SK-N-SH (cell line): ENCODE measurements around the gene COL2A1. TPM values are rescaled to one million over a fixed set of nuclear protein-coding genes. Genes with fewer than 3 reads are reported as not detected.

ENCODE experiments used
- CTCF ChIA-PET: fragments of 300-600, 350-600 bp; formaldehyde crosslinking; extraction: SDS; loops from one replicate; lab custom pipeline; 2021; lab: Yijun Ruan, JAX
- POLR2A ChIA-PET: fragments of 350-600 bp; sonication (Branson Sonifier 250); formaldehyde crosslinking; extraction: SDS; loops from one replicate; lab custom pipeline; 2020; ENCODE audit warnings: antibody characterized with exemption, inconsistent platforms; lab: Yijun Ruan, JAX
- DNase-seq: peaks from one replicate; pipeline ENCODE4 v3.0.0; 2012
- H2AFZ ChIP-seq: fragments of 200-600 bp; sonication (generic); 2 replicates; pipeline ENCODE4 v1.8.1; 2016; ENCODE audit warnings: antibody characterized with exemption, mild to moderate bottlenecking, low read depth
- H3F3A ChIP-seq: fragments of 200-600 bp; sonication (generic); replicated peaks from 2 replicates; pipeline ENCODE3; 2016; ENCODE audit warnings: antibody characterized with exemption, mild to moderate bottlenecking; ENCODE audit not compliant: insufficient read depth
- H3K27ac ChIP-seq, 2 experiments: fragments of 200-500 bp in 1 of 2; fragments of 200-600 bp in 1 of 2; sonication (Bioruptor generic) in 1 of 2; sonication (generic), shearing (Covaris generic) in 1 of 2; 2 replicates each; pipeline versions ENCODE4 v1.5.1 to v1.6.1; 2014 to 2016; ENCODE audit warnings: low read depth in 2 of 2, inconsistent platforms in 1 of 2, low read length in 1 of 2, mild to moderate bottlenecking in 1 of 2, mixed read lengths in 1 of 2
- H3K27me3 ChIP-seq: fragments of 200-600 bp; sonication (generic), shearing (Covaris generic); 2 replicates; pipeline ENCODE4 v1.6.1; 2016; ENCODE audit warnings: mixed run types; ENCODE audit not compliant: insufficient read depth
- H3K36me3 ChIP-seq, 2 experiments: fragments of 200-500 bp in 1 of 2; fragments of 200-600 bp in 1 of 2; sonication (Bioruptor generic) in 1 of 2; sonication (generic) in 1 of 2; replicated peaks in 1 of 2; 2 replicates each; pipeline versions ENCODE3 to v1.5.1; 2014 to 2016; ENCODE audit warnings: low read length in 1 of 2, mild to moderate bottlenecking in 1 of 2; ENCODE audit not compliant: insufficient read depth in 2 of 2, control insufficient read depth in 1 of 2
- H3K4me1 ChIP-seq, 2 experiments: fragments of 200-500 bp in 1 of 2; fragments of 200-600 bp in 1 of 2; sonication (Bioruptor generic) in 1 of 2; sonication (generic), shearing (Covaris generic) in 1 of 2; 2 replicates each; pipeline versions ENCODE4 v1.5.1 to v1.6.1; 2014 to 2016; ENCODE audit warnings: low read depth in 1 of 2, low read length in 1 of 2, mixed run types in 1 of 2; ENCODE audit not compliant: insufficient read depth in 2 of 2, control insufficient read depth in 1 of 2
- H3K4me2 ChIP-seq: fragments of 200-600 bp; sonication (generic), shearing (Covaris generic); 2 replicates; pipeline ENCODE4 v1.6.1; 2017; ENCODE audit warnings: mixed run types
- H3K4me3 ChIP-seq, 2 experiments: fragments of 200-500 bp in 1 of 2; fragments of 200-600 bp in 1 of 2; sonication (Bioruptor generic) in 1 of 2; sonication (generic), shearing (Covaris generic) in 1 of 2; 2 replicates each; pipeline versions ENCODE4 v1.5.1 to v1.8.1; 2014 to 2016; ENCODE audit warnings: low read depth in 2 of 2, inconsistent platforms in 1 of 2, low read length in 1 of 2, mild to moderate bottlenecking in 1 of 2, mixed read lengths in 1 of 2, moderate library complexity in 1 of 2
- H3K79me2 ChIP-seq: fragments of 200-600 bp; sonication (generic); 2 replicates; pipeline ENCODE4 v1.8.1; 2017; ENCODE audit warnings: mild to moderate bottlenecking; ENCODE audit not compliant: insufficient read depth
- H3K9ac ChIP-seq: fragments of 200-600 bp; sonication (generic); 2 replicates; pipeline ENCODE4 v1.6.1; 2017; ENCODE audit warnings: mixed run types
- H3K9me2 ChIP-seq: fragments of 200-600 bp; sonication (generic); 2 replicates; pipeline ENCODE4 v1.6.1; 2017; ENCODE audit warnings: mixed run types
- H3K9me3 ChIP-seq: fragments of 200-600 bp; sonication (generic); 2 replicates; pipeline ENCODE4 v1.6.1; 2017; ENCODE audit warnings: mixed run types, mild to moderate bottlenecking, moderate library complexity
- H4K20me1 ChIP-seq: fragments of 200-600 bp; sonication (generic); 2 replicates; pipeline ENCODE4 v1.6.1; 2017; ENCODE audit warnings: mild to moderate bottlenecking, mixed run types; ENCODE audit not compliant: insufficient read depth
- CHD2 ChIP-seq: fragments of 150-350 bp; IDR thresholded peaks from 2 replicates; pipeline ENCODE4 v1.6.1; 2018; ENCODE audit warnings: low read length; ENCODE audit not compliant: partially characterized antibody
- ELF1 ChIP-seq: IDR thresholded peaks from 2 replicates; pipeline ENCODE4 v1.4.0; 2012
- FOSL2 ChIP-seq: IDR thresholded peaks from 2 replicates; pipeline ENCODE4 v1.4.0; 2012; ENCODE audit warnings: low read depth, mild to moderate bottlenecking, moderate library complexity, borderline replicate concordance
- MAX ChIP-seq: IDR thresholded peaks from 2 replicates; pipeline ENCODE4 v1.4.0; 2012; ENCODE audit warnings: low read depth
- NRF1 ChIP-seq: IDR thresholded peaks from 2 replicates; pipeline ENCODE4 v1.6.1; 2012; ENCODE audit warnings: low read depth, mild to moderate bottlenecking, low read length
- RAD21 ChIP-seq: IDR thresholded peaks from 2 replicates; pipeline ENCODE4 v1.6.1; 2012; ENCODE audit warnings: mild to moderate bottlenecking, low read length
- REST ChIP-seq: IDR thresholded peaks from 2 replicates; pipeline ENCODE4 v1.6.1; 2012; ENCODE audit warnings: mild to moderate bottlenecking, low read depth, low read length, moderate library complexity
- SMC3 ChIP-seq: IDR thresholded peaks from 2 replicates; pipeline ENCODE4 v1.6.1; 2012; ENCODE audit warnings: low read depth, low read length, improper control_type of control experiment
- TAF1 ChIP-seq: IDR thresholded peaks from 2 replicates; pipeline ENCODE4 v1.6.1; 2012; ENCODE audit warnings: low read depth, mild to moderate bottlenecking, low read length, moderate library complexity, borderline replicate concordance
- TEAD4 ChIP-seq: IDR thresholded peaks from 2 replicates; pipeline ENCODE4 v1.4.0; 2012; ENCODE audit warnings: mild to moderate bottlenecking, borderline replicate concordance; ENCODE audit not compliant: insufficient read depth
- WGBS: methylation state at CpG from one replicate; pipeline ENCODE4 v1.1.6; 2017; ENCODE audit warnings: low lambda C conversion rate; 5-methylcytosine and 5-hydroxymethylcytosine counted together
- polyA plus RNA-seq, 3 experiments: library from polyadenylated mRNA; depleted of rRNA; stranded (reverse); fragments of >200 nt; gene quantifications; 2 replicates each; pipeline ENCODE4 v1.2.3, GENCODE V29; 2012

Gene COL2A1
- polyA plus RNA-seq, 1 of the 3 experiments (the other 2 are of a cell fraction): 0.02 TPM

GRCh38 chr12:47927346-47927745 is 76.9 kb downstream of the COL2A1 start:
- H3K36me3 ChIP-seq: no peaks in the 10 kb centered on the region
- 12% methylated on average over 3 of the region's 3 CpGs for WGBS
- POLR2A ChIA-PET: no interaction called here
- no peaks in the 10 kb centered on the region for H3K4me1 ChIP-seq
- H3K9me2 ChIP-seq: no peaks in the 10 kb centered on the region
- H3K79me2 ChIP-seq: no peaks in the 10 kb centered on the region
- peaks cover 6% of the 10 kb centered on the region; the same call in 1 of the 2 replicates for H3K27me3 ChIP-seq
- no peak for TF ChIP-seq REST
- TF ChIP-seq TAF1: no peak
- no peak for TF ChIP-seq MAX
- TF ChIP-seq NRF1: no peak
- TF ChIP-seq FOSL2: no peak
- no peak for TF ChIP-seq ELF1
- no peak for TF ChIP-seq CHD2
- no peak for TF ChIP-seq RAD21
- TF ChIP-seq SMC3: no peak
- TF ChIP-seq TEAD4: no peak
- TF ChIP-seq, all 33 proteins: peak for 0
- DNase-seq: no peak
- Histone ChIP-seq H3F3A (no peaks in the 10 kb centered on the region), H3K9ac (no peak overlapping the region), H3K4me3 (no peak overlapping the region), H4K20me1 (no peaks in the 10 kb centered on the region), H3K27ac (no peak overlapping the region), H3K4me2 (no peak overlapping the region), H2AFZ (no peak overlapping the region), H3K9me3 (no peaks in the 10 kb centered on the region)
- CTCF ChIA-PET: interaction anchor here (0.8 to 2.8 kb wide), 4 partner anchors 15 to 34 kb away, joined by 3 to 14 read pairs (median 4); partner anchors contain the start of gene VDR

Other genes starting within 250 kb of the COL2A1 start
- 0.90 and 0.93 TPM in 2 replicates for gene RAPGEF3, start 245.6 kb downstream of the COL2A1 start, polyA plus RNA-seq (2012; rRNA removed)
- 7.3 and 8.1 TPM in 2 replicates for gene SLC48A1, start 231.2 kb downstream of the COL2A1 start, polyA plus RNA-seq (2012; rRNA removed)
- gene HDAC7, start 184.6 kb downstream of the COL2A1 start, polyA plus RNA-seq (2012; rRNA removed): 32.7 and 51.0 TPM in 2 replicates
- 0.29 and 0.33 TPM in 2 replicates for gene VDR, start 99.5 kb downstream of the COL2A1 start, polyA plus RNA-seq (2012; rRNA removed)
- 133 and 173 TPM in 2 replicates for gene TMEM106C, start 40.9 kb downstream of the COL2A1 start, polyA plus RNA-seq (2012; rRNA removed)
- gene SENP1, start 101.6 kb upstream of the COL2A1 start, polyA plus RNA-seq (2012; rRNA removed): 5.6 and 8.4 TPM in 2 replicates
- gene PFKM, start 114.9 kb upstream of the COL2A1 start, polyA plus RNA-seq (2012; rRNA removed): 85.0 and 111 TPM in 2 replicates
- gene ASB8, start 153.0 kb upstream of the COL2A1 start, polyA plus RNA-seq (2012; rRNA removed): 13.8 and 16.9 TPM in 2 replicates
- 4.2 and 5.8 TPM in 2 replicates for gene CCDC184, start 179.2 kb upstream of the COL2A1 start, polyA plus RNA-seq (2012; rRNA removed)
- gene OR10AD1, start 198.8 kb upstream of the COL2A1 start, polyA plus RNA-seq (2012; rRNA removed): not detected in 2 replicates